ENCODE data around the gene FBP1. TPM values are rescaled to one million over a fixed set of nuclear protein-coding genes. Genes with fewer than 3 reads are reported as not detected.

The FBP1 gene
- total and polyA plus RNA-seq, 2 donors (not counting 3 experiments of a cell fraction or from before 2014, with no cell fraction given): 2.5 to 3.8 TPM

DNA sequence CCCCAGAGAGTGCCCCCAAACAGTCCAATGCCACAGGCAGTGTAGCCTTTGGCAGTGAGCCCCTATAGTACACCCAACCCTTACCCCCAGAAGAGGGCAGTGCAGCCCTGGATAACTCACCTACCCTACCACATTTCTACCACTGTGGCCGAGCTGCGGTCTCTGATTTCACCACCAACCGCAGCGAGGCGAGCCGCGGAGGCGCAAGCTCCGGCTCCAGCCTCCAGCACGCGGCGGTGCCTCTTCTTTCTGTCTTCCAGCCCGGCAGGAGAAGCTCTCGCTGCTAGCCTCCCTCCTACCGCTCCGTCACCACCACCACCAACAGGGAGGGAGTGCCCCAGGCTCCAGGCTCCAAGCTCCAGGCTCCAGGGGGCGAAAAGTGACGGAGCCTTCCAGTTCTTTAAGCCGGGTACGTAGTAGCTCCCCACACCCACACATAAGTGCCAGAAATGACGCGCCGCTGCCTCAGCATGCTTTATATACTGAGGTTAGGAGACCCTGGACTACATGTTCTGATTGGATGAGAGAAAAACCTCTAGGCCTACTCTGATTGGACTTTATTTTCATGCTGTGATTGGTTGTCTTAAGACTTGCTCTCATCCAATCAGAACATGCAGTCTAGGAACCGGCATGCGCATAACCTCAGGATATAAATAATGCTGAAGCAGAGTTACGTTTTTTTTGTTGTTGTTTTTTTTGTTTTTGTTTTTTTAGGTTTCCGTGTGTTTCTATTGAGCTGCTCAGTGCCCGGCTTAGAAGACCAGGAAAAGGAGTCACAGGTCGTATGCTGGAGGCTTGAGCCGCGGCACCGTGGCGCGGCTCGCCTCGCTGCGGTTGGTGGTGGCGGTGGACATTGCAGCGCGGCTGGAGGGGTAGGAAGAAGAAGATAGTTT lies 84.6 kb downstream of the FBP1 start, which contains the start of gene PCAT7:
TSS of gene PCAT7 (plus strand) at position 645 of the 893 bp plus-strand sequence.
- peaks cover 0 to 2% of the 10 kb centered on the region in 2 experiments for H3K27me3 ChIP-seq (ENCODE audit: control insufficient read depth in 2 of 2, insufficient read depth in 2 of 2, low read length in 2 of 2)
- no TSS peak for BruUV-seq (replicated peaks)
- H3K4me2 ChIP-seq (ENCODE audit: insufficient read depth, low read length): no peak within 1 kb of the TSS
- no peak within 1 kb of the TSS for H3K27ac ChIP-seq (ENCODE audit: insufficient read depth, low read depth, low read length)
- TF ChIP-seq MYC (IDR thresholded peaks at IDR 0.05; ENCODE audit: low read depth, low read length) (no peak), JUN (IDR thresholded peaks at IDR 0.05; ENCODE audit: borderline replicate concordance, insufficient read depth, insufficient read length, low read depth) (no peak), POLR2AphosphoS5 (IDR thresholded peaks at IDR 0.05; ENCODE audit: insufficient read depth, low read depth, low read length) (no peak), FOS (IDR thresholded peaks at IDR 0.05; ENCODE audit: borderline replicate concordance, insufficient read depth, low read length) (no peak), CTCF (IDR thresholded peaks at IDR 0.05; ENCODE audit: extremely low read depth in 1 of 2, insufficient read depth in 1 of 2, low read depth in 1 of 2, low read length in 2 of 2) (peak in 1 of 2 donors; percentile 29)
- TF ChIP-seq, protein P1, sequence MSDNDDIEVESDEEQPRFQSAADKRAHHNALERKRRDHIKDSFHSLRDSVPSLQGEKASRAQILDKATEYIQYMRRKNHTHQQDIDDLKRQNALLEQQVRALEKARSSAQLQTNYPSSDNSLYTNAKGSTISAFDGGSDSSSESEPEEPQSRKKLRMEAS (IDR thresholded peaks at IDR 0.05; ENCODE audit: insufficient read depth, insufficient read length): no peak
- ChIA-PET POLR2A (no interaction called here), CTCF (interaction anchor here (0.6 kb wide), 2 partner anchors 25 to 625 kb away, joined by 3 read pairs; no protein-coding TSS in a partner anchor)
- H4K20me1 ChIP-seq (replicated peaks; ENCODE audit: control insufficient read depth, extremely low read depth, insufficient read depth, low read length): no peaks in the 10 kb centered on the region
- no peaks in the 10 kb centered on the region for H3K36me3 ChIP-seq (ENCODE audit: control insufficient read depth in 2 of 2, extremely low read depth in 1 of 2, insufficient read depth in 2 of 2, low read length in 2 of 2)
- no peaks in the 10 kb centered on the region for H3K79me2 ChIP-seq (ENCODE audit: control insufficient read depth, insufficient read depth, low read length)
- no peaks in the 10 kb centered on the region for H3K9me3 ChIP-seq (replicated peaks; ENCODE audit: control insufficient read depth, insufficient read depth, low read length)
- intact Hi-C loops (cut with micrococcal nuclease): loop anchor here (1.0 kb wide), 1 partner anchor 49 kb away; no protein-coding TSS in a partner anchor
- H3K4me1 ChIP-seq (ENCODE audit: control insufficient read depth, extremely low read depth, insufficient read depth, low read length): no peaks in the 10 kb centered on the region
- DNase-seq (ENCODE audit: low read depth, low spot score): peak; percentile 12
- dilution Hi-C loops (cut with MboI; ENCODE audit: extremely low pct_ligation_motif_present, low sequenced_read_pairs): no loop called here
- H2AFZ ChIP-seq (ENCODE audit: low read depth, low read length): no peak within 1 kb of the TSS
- H3K9me1 ChIP-seq (replicated peaks; ENCODE audit: control insufficient read depth, extremely low read depth, insufficient read depth, low read length): no peaks in the 10 kb centered on the region
- H3K4me3 ChIP-seq (replicated peaks in 1 of 3; ENCODE audit: insufficient read depth in 1 of 3, low read depth in 1 of 3, low read length in 3 of 3): no peak within 1 kb of the TSS
- no peak for FAIRE-seq
- H3K9ac ChIP-seq (replicated peaks; ENCODE audit: extremely low read depth, insufficient read depth, low read length): no peak within 1 kb of the TSS
